Right lobe of liver (tissue), 4 donors: ENCODE data around the gene BANK1.

ENCODE experiments used
- CTCF ChIP-seq, 4 donors: fragments of 200-600 bp in 3 of 4; fragments of 450-650 bp in 1 of 4; IDR thresholded peaks; one replicate each; pipeline versions ENCODE4 v1.5.1 to v1.8.0; 2016 to 2022; ENCODE audit warnings: antibody characterized with exemption in 4 of 4, mild to moderate bottlenecking in 2 of 4
- POLR2A ChIP-seq: fragments of 450-650 bp; IDR thresholded peaks from one replicate; pipeline ENCODE4 v1.6.1; 2017; ENCODE audit warnings: antibody characterized with exemption, mild to moderate bottlenecking
- donor health status: DM: no; HTN: no; CAD: no.
- donor health status: DM: no; HTN: no; CAD: no.
- donor health status: DM: no; HTN: yes; CAD: no.

GRCh38 chr4:101853028-101853427 is 62.5 kb downstream of the BANK1 start:
- TF ChIP-seq CTCF (IDR thresholded peaks at IDR 0.05), result no peak
- TF ChIP-seq POLR2A, result no peak
